K562 (cell line): ENCODE data around the gene SLK.

ENCODE experiments used
- BDP1 ChIP-seq: IDR thresholded peaks from 3 replicates; pipeline ENCODE4 v1.6.1; 2011; ENCODE audit not compliant: insufficient read length, insufficient read depth
- CSDE1 ChIP-seq, 2 experiments: fragments of 450-650 bp; IDR thresholded peaks; 2 replicates each; pipeline ENCODE4 v1.6.1; 2016; ENCODE audit warnings: mild to moderate bottlenecking in 1 of 2
- MCM5 ChIP-seq: fragments of 450-650 bp; IDR thresholded peaks from 2 replicates; pipeline ENCODE4 v1.6.1; 2016; ENCODE audit warnings: low read depth
- NR2C1 ChIP-seq, 2 experiments: fragments of 450-650 bp; IDR thresholded peaks; 2 replicates each; pipeline ENCODE4 v1.6.1; 2017; ENCODE audit warnings: mild to moderate bottlenecking in 2 of 2, antibody characterized with exemption in 1 of 2, inconsistent platforms in 1 of 2, missing compliant biosample characterization in 1 of 2, missing genetic modification characterization in 1 of 2
- NR3C1 ChIP-seq: sonication (generic); formaldehyde crosslinking; IDR thresholded peaks from 2 replicates; pipeline ENCODE4 v1.8.1; 2022; ENCODE audit warnings: missing genetic modification reagents
- POLR2A ChIP-seq: fragments of 450-650 bp; conservative IDR thresholded peaks from 2 replicates; pipeline ENCODE4 v1.6.1; 2016
- SP2 ChIP-seq: IDR thresholded peaks from 2 replicates; pipeline ENCODE4 v1.6.1; 2011; ENCODE audit warnings: mild to moderate bottlenecking, low read depth, low read length, moderate library complexity; ENCODE audit not compliant: poor library complexity, severe bottlenecking; ENCODE audit errors: extremely low read depth

- TF ChIP-seq CSDE1 (IDR thresholded peaks at IDR 0.05) (no peak), POLR2A (no peak), NR2C1 (IDR thresholded peaks at IDR 0.05) (no peak), NR2C1 (tag; IDR thresholded peaks at IDR 0.05) (no peak), MCM5 (no peak), NR3C1 (CRISPR knock-in tag) (no peak), BDP1 (no peak), SP2 (no peak)
These were observed 620 bp downstream of the SLK start for GRCh38 chr10:103967448-103968071.
